ENCODE results near the gene CFAP45. TPM values are rescaled to one million over a fixed set of nuclear protein-coding genes. Genes with fewer than 3 reads are reported as not detected.

Gene CFAP45
- total RNA-seq, 4 donors from 2014 or later: 0.17 to 0.32 TPM; not detected in 2

GRCh38 chr1:159832309-159832708, 67.7 kb downstream of the CFAP45 start:
- Histone ChIP-seq H3K27me3 (no peaks in the 10 kb centered on the region), H3K4me1 (peaks cover 0 to 11% (median 0%) of the 10 kb centered on the region in 4 donors), H3K4me3 (no peak overlapping the region), H3K27ac (replicated peaks in 1 of 4) (no peak overlapping the region), H3K36me3 (peaks cover 0 to 35% (median 5%) of the 10 kb centered on the region in 4 donors), H3K9me3 (no peaks in the 10 kb centered on the region)
- TF ChIP-seq CTCF (IDR thresholded peaks at IDR 0.05): no peak
- TF ChIP-seq EP300 (IDR thresholded peaks at IDR 0.05): no peak
- TF ChIP-seq POLR2AphosphoS5 (IDR thresholded peaks at IDR 0.05): no peak
- no peak for TF ChIP-seq POLR2A (IDR thresholded peaks at IDR 0.05; ENCODE audit: low read depth)
- no peak for DNase-seq (ENCODE audit: extremely low spot score)
- intact Hi-C loops (cut with DNase I): no loop called here
- 90% methylated on average over 2 of the region's 2 CpGs for WGBS

- no peaks in the 10 kb centered on the region for H3K9me3 ChIP-seq
- intact Hi-C loops (cut with DNase I): no loop called here
- no peaks in the 10 kb centered on the region for H3K27me3 ChIP-seq
- no peak for DNase-seq (ENCODE audit: extremely low spot score)
- peaks cover 0 to 11% (median 0%) of the 10 kb centered on the region in 4 donors for H3K4me1 ChIP-seq
- 56% methylated on average over 7 of the region's 7 CpGs for WGBS
- H3K36me3 ChIP-seq: peaks cover 0 to 28% (median 3%) of the 10 kb centered on the region in 4 donors
- H3K4me3 ChIP-seq: no peak overlapping the region
- no peak overlapping the region for H3K27ac ChIP-seq (replicated peaks in 1 of 4)
- TF ChIP-seq POLR2A (IDR thresholded peaks at IDR 0.05; ENCODE audit: low read depth): no peak
Observed at GRCh38 chr1:159831412-159832141, 68.4 kb downstream of the CFAP45 start.

- no peak for TF ChIP-seq POLR2AphosphoS5 (IDR thresholded peaks at IDR 0.05)
- no peak overlapping the region for H3K27ac ChIP-seq (replicated peaks in 1 of 4)
- 76% methylated on average over 8 of the region's 8 CpGs for WGBS
- no peaks in the 10 kb centered on the region for H3K9me3 ChIP-seq
- no peak overlapping the region for H3K4me3 ChIP-seq
- H3K36me3 ChIP-seq: peaks cover 0 to 21% (median 1%) of the 10 kb centered on the region in 4 donors
- DNase-seq (ENCODE audit: extremely low spot score): no peak
- intact Hi-C loops (cut with DNase I): no loop called here
- H3K27me3 ChIP-seq: no peaks in the 10 kb centered on the region
- H3K4me1 ChIP-seq: peaks cover 0 to 11% (median 0%) of the 10 kb centered on the region in 4 donors
Observed at GRCh38 chr1:159830722-159831121, 69.2 kb downstream of the CFAP45 start.

- no peak for DNase-seq (ENCODE audit: extremely low spot score)
- Histone ChIP-seq H3K9me3 (no peaks in the 10 kb centered on the region), H3K4me1 (peaks cover 0 to 11% (median 0%) of the 10 kb centered on the region in 4 donors), H3K36me3 (peaks cover 0 to 13% (median 0%) of the 10 kb centered on the region in 4 donors), H3K4me3 (no peak overlapping the region), H3K27me3 (peaks cover 0 to 2% (median 0%) of the 10 kb centered on the region in 4 donors), H3K27ac (replicated peaks in 1 of 4) (no peak overlapping the region)
- intact Hi-C loops (cut with DNase I): no loop called here
- TF ChIP-seq CTCF (IDR thresholded peaks at IDR 0.05) (no peak), POLR2AphosphoS5 (IDR thresholded peaks at IDR 0.05) (no peak), EP300 (IDR thresholded peaks at IDR 0.05) (no peak), POLR2A (IDR thresholded peaks at IDR 0.05; ENCODE audit: low read depth) (no peak)
- WGBS: 83% methylated on average over 16 of the region's 18 CpGs
Observed at GRCh38 chr1:159829822-159830465, 70.0 kb downstream of the CFAP45 start.

- peaks cover 0 to 10% (median 0%) of the 10 kb centered on the region in 4 donors for H3K36me3 ChIP-seq
- TF ChIP-seq EP300 (IDR thresholded peaks at IDR 0.05) (no peak), POLR2A (IDR thresholded peaks at IDR 0.05; ENCODE audit: low read depth) (no peak), CTCF (IDR thresholded peaks at IDR 0.05) (peak; percentile 16 to 48 (median 24))
- 45% methylated on average over 3 of the region's 3 CpGs for WGBS
- no peak overlapping the region for H3K4me3 ChIP-seq
- peaks cover 0 to 8% (median 0%) of the 10 kb centered on the region in 4 donors for H3K27me3 ChIP-seq
- intact Hi-C loops (cut with DNase I): no loop called here
- H3K4me1 ChIP-seq: peaks cover 0 to 11% (median 0%) of the 10 kb centered on the region in 4 donors
- DNase-seq (ENCODE audit: extremely low spot score): no peak
- H3K27ac ChIP-seq (replicated peaks in 1 of 4): no peak overlapping the region
- H3K9me3 ChIP-seq: no peaks in the 10 kb centered on the region
Observed at GRCh38 chr1:159829273-159829634, 70.7 kb downstream of the CFAP45 start.
